GM18511 (cell line): Measurements from ENCODE around the gene FAM72A.
"Not testable (repeated sequence)": the region's sequence is repeated elsewhere in the genome, so short reads cannot be mapped to it uniquely, and the experiment has no call there.

ENCODE experiments used
- ATAC-seq: cut with Tn5 transposase; IDR thresholded peaks from one replicate; pipeline ENCODE4 v1.9.1; 2021; ENCODE audit warnings: mild to moderate bottlenecking, moderate library complexity; ENCODE audit not compliant: unreplicated experiment

The FAM72A gene

DNA sequence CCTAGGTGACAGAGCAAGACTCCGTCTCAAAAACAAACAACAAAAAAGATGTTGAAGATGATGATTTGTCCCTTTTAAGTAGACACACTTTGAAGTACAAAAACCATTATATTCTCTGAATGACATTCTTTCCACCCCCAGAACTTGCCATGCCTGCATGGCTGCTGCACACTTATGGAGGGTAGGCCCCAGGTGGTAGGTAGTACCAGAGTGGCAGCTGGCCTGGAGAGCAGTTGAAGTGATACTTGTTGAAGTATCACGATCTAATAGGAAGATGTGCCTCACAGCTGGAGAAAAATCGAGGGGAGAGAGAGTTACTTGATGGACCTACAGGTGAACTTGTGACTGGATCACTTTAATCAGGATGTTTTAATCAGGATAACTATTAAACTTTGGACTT, 15.6 kb upstream of the FAM72A start:
- ATAC-seq = not testable (repeated sequence)

DNA sequence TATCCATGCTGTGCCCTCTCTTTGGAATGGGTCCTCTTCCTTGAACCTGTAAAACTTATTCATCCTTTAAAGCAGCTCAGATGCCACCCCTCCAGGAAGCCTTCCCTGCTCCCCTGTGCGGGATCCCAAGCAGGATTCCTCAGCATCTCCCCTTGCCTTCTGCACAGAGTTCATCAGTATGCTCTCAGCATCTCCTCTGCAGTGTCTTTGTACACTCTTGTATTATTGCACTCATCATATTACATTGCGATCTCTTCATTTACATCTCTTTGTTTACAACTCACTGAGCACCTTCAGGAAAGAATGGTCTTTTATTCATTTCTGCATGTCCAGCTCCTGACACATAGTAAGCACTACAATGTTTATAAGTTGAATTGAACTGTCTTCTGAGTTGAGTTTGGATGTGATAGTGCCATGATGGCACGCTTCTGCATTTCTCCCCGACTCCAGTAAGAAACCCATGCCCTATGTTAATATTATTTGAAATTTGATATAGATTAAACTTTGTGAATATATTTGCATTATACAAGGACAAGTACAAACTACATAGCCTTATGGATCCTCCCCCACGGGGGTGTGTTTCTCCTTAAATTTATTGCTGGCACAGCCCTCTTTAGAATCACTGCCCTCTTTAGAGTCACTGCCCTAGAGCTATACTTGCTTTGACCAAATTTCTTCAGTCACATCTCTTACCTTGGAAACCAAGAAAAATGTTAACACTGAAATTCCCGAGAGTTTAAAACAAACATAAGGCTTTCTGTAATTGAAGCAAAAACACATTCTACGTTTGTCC, 13.2 kb upstream of the FAM72A start:
- ATAC-seq = not testable (repeated sequence)

GRCh38 chr1:206210802-206211201, 8.2 kb upstream of the FAM72A start:
- not testable (repeated sequence) for ATAC-seq

DNA sequence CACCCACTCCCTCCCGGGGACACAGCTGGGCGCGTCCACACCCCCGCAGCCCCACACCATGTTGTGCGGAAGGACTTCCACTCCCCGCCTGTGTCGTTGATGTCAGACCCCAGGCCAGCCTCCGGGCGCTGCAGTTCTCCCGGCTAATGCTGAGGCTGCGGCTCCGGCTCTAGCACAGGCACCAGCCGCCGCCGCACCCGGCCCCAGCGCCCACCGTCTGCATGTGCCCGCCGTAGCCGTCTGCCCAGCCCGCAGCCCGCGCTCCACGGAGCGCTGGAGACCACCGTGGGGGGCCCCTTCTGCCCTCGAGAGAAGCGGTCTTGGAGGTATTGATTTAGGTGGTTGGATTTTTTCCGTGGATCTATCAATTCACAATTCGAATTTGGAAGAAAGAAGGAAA, 2.9 kb upstream of the FAM72A start:
- ATAC-seq = not testable (repeated sequence)

- not testable (repeated sequence) for ATAC-seq
Observed at GRCh38 chr1:206204871-206205270, 2.2 kb upstream of the FAM72A start.

DNA sequence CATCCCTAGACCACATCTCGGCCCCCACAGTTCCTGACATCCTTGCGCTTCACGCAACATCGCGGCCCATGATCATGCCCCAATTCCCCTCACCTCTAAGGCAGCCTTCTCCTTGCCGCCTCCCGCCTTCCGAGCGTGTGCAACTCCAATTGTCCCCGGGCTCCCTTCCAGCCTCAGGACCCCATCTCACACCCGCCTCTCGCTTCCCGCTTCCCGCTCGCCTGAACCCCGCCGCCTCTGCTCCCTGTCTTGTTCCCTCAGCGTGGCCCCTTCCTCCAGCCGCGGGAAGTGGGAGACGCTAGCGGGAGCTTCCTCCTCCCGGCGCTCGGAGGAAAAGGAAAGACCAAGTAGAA, 1.5 kb upstream of the FAM72A start:
- not testable (repeated sequence) for ATAC-seq

- peak; percentile 4 for ATAC-seq
Observed at GRCh38 chr1:206203364-206204158, 922 bp upstream of the FAM72A start, which contains the start of gene SRGAP2. Gene SRGAP2, plus strand, starts transcription at chr1:206203541. Its CDS starts 2,430 bp downstream, at chr1:206205971.

- not testable (repeated sequence) for ATAC-seq
Observed at GRCh38 chr1:206196748-206197424, 5.8 kb downstream of the FAM72A start.

GRCh38 chr1:206195182-206195581, 7.5 kb downstream of the FAM72A start:
- not testable (repeated sequence) for ATAC-seq

- ATAC-seq = not testable (repeated sequence)
Observed at GRCh38 chr1:206186826-206187225, 15.8 kb downstream of the FAM72A start.

DNA sequence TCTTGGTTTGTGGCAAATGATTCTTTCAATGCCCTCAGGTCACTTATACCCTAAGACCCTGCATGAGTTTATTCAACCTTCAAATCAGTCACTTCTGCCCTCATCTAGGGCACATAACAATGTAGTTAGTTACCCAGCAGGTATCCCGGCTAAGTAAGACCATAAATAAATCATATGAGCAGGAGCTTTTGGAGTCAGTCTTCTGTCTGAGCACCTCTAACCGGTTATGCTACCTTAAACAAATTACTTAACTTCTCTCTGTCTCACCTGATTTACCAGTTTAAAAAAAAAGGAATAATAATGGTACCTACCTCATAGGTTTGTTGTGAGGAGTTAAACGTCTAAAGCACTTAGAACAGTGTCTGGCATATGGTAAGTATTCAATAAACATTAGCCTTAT, 16.9 kb downstream of the FAM72A start:
- not testable (repeated sequence) for ATAC-seq

DNA sequence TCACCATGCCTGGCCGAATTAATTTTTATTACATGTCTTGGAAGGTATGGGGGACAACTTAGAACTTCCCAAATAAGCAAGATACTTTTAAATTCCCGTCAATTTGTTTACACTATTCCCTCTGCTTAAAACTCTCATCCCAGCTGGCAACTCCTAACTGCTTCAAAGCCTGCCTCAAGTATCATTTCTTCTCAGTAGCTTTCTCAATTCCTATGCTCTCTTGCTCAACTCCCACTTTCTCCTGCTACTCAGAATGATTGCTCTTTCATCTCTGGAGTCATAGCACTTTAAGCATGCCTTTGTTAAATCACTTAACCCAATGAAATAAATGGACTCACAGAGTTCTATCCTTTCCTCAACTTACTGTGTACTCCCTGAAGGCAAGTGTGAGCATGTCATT, 18.9 kb downstream of the FAM72A start:
- not testable (repeated sequence) for ATAC-seq

DNA sequence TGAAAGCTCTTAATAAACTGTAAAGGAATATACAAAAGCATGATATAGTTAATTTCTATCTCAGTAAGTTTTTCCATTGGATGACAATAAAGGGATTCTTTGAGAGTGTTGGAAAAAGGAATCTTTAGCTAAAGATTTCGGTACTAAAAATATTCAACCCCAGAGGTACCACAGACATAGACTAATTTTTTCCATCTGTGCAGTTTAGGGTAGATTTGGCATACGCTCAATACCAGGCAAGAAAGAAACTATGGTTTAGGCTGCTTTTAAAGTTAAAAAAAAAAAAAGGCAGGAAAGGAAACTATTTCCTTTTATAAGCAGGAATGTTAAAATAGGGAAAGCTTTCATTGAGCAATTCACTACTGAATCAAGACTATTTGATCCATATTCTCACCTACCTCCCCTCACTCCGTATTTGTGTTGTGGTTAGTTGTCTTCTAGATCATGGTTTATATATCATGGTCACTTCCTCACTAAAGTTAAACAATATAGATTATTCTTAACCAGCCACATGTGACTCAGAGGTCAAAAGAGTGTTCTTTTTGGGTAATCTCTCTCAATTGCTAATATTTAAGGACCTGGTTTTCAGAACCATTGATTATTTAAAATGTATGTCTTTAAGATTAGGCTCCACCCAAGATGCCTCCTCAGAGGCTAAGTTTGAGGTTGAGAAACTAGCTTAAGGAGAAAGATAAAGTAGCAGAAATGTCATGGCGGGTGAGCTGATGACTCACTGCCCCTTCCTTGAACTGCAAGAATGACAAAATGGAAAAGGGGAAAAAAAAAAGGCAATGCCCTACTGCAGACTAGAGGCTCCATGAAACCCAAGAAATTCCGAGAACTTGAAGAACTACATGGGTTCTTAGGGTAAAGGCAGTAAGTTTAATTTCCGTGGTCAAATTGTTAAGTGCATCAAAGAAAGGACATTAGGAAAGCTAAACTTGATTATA, 20.0 kb downstream of the FAM72A start:
- not testable (repeated sequence) for ATAC-seq

- ATAC-seq = not testable (repeated sequence)
Observed at GRCh38 chr1:206179666-206180065, 23.0 kb downstream of the FAM72A start.

- ATAC-seq = not testable (repeated sequence)
Observed at GRCh38 chr1:206178061-206178989, 24.3 kb downstream of the FAM72A start.

DNA sequence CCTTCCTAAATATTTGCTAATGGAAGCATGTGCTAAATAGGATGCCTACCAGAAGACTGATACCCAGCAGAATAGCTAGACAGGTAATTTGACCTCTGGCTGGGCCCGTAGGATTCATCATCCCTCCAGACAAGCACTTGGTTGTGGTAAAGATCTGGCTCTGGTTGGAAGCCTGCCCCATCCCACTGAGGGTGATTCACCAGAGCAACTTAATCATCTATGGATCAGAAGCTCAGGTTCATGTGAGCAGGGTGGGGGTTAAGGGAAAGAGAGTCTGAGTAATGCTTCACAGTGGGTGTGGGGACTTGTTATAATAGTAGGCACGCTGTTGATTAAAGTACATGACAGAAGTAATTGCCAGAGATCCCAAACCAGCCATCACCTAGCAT, 26.5 kb downstream of the FAM72A start:
- ATAC-seq = not testable (repeated sequence)

GRCh38 chr1:206175459-206176113, 27.1 kb downstream of the FAM72A start:
- not testable (repeated sequence) for ATAC-seq

DNA sequence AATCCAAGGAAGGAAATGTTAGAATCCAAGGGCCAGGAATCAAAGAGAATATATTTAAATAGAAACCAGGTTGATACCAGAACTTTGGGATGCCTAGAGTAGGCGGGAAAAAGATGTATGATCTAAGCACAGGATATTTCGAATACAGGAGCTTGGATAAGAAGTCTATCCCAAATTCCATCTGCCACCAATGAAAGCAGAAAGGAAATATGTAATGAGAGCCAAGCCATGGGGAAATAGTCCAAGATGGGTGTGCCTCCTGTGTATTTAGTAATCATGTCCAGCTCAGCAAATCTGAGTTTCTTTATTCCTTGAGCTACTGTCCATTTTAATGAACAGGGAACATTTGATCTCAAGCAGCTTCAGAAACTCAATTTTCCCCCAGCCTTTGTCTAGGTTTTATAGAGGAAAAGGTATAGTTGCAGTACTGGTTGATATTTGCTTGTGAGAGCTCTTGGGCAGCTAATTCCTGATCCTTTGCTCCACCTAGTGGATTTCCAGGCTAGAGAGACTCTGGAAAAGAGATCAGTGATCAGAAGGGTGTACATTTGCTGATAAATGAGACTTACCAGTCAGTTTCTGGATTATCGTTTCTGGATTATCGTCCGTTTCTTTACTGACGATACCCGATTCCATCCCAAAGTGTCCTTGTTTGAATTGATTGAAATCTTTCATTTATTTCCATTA, 28.3 kb downstream of the FAM72A start:
- not testable (repeated sequence) for ATAC-seq
